GM18507 (cell line): ENCODE results near the gene RAB36.
A peak's percentile ranks its signal among the peaks of the same experiment; 100 is the strongest.
"Not testable (repeated sequence)": the region's sequence is repeated elsewhere in the genome, so short reads cannot be mapped to it uniquely, and the experiment has no call there.

Source experiments
- DNase-seq: peaks from one replicate; pipeline ENCODE4 v3.0.0; 2011; ENCODE audit warnings: low read depth; ENCODE audit not compliant: insufficient read length; ENCODE audit errors: extremely low spot score
- FAIRE-seq: peaks from 2 replicates; lab custom pipeline; 2011; peaks lifted over from hg19 to GRCh38; lab: Jason Lieb, UNC

Gene RAB36

DNA sequence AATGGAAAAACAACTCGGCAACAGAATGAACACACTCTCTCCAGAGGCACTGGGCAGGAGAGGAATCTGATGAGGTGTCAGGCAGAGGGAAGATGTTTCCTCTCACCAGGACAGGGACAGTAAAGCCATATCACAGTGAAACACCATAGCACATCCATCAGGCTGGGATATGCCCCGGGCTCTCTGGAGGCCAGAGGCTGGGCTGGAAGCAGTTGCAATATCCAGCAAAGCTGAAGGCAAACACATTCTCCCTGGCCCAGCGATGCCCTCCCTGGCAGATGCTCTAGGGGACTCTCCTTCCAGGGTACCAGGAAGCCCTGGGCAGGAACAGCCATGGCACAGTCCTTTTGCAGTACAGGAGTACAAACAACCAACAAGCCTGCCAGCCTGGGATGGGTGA lies 14.6 kb upstream of the RAB36 start:
- FAIRE-seq = no peak

GRCh38 chr22:23131931-23132330 lies 13.3 kb upstream of the RAB36 start:
- DNase-seq = no peak
- FAIRE-seq = no peak

More for the DNA sequence above, 14.6 kb upstream of the RAB36 start:
- no peak for DNase-seq

- DNase-seq (no peak), FAIRE-seq (no peak)
These were observed 12.7 kb upstream of the RAB36 start for GRCh38 chr22:23132376-23133091.

GRCh38 chr22:23133922-23134321 lies 11.4 kb upstream of the RAB36 start:
- FAIRE-seq = no peak

GRCh38 chr22:23136991-23137390 lies 8.3 kb upstream of the RAB36 start:
- FAIRE-seq, DNase-seq: not testable (repeated sequence)

More at GRCh38 chr22:23133922-23134321, 11.4 kb upstream of the RAB36 start:
- no peak for DNase-seq

- DNase-seq (no peak), FAIRE-seq (no peak)
These were observed 7.8 kb upstream of the RAB36 start for GRCh38 chr22:23137468-23137867.

DNA sequence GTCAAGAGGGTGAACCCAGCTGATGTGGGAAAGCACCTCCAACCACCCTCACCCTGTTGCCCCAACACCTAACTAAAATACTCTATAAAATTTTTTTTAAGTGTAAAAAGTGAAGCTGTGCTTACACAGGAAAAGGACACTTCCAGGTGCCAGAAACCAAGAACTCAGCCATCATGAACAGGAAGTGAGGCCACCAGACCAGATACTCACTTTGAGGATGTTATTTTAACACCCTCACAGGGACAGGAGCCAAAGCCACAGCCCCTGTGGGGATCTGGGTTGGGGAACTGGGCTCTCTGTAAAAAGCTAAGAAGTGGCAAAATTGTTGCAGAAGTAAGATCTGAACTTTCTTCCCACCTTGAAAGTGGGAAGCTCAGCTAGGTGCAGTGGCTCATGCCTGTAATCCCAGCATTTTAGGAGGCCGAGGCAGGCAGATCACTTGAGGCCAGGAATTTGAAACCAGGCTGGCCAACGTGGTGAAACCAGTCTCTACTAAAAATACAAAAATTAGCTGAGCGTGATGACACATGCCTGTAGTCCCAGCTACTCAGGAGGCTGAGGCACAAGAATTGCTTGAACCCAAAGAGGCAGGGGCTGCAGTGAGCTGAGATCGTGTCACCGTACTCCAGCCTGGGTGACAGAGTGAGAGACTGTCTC lies 7.2 kb upstream of the RAB36 start:
- FAIRE-seq (peak; percentile 91), DNase-seq (peak; percentile 45)

- DNase-seq (no peak), FAIRE-seq (no peak)
These were observed 6.5 kb upstream of the RAB36 start for GRCh38 chr22:23138584-23139435.

GRCh38 chr22:23140385-23140784 lies 4.9 kb upstream of the RAB36 start:
- DNase-seq = no peak
- FAIRE-seq = peak; percentile 68

DNA sequence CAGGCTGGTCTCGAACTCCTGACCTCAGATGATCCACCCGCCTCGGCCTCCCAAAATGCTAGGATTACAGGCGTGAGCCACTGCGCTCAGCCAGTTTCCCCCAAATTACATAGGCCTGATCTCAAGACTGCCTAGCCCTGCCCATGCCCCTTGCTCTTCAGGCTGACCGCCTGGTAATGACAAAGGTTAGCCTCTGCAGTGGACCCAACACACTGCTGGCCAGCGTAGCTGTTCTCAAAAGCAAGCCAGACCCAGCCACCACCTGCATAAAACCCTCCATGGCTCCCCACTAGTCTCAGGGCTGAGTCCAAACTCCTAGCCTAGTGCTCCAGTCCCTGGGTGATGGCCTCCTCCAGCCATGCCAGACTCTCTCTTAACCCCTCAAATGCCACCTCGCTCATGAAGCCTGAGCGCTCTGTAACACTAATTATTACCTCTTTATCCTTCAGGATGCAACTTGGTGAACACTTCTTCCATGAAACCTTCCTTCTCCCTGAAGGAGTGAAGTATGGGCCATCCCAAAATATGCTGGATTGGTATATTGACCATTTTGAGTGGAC lies 2.7 kb upstream of the RAB36 start:
- FAIRE-seq = no peak
- no peak for DNase-seq

DNA sequence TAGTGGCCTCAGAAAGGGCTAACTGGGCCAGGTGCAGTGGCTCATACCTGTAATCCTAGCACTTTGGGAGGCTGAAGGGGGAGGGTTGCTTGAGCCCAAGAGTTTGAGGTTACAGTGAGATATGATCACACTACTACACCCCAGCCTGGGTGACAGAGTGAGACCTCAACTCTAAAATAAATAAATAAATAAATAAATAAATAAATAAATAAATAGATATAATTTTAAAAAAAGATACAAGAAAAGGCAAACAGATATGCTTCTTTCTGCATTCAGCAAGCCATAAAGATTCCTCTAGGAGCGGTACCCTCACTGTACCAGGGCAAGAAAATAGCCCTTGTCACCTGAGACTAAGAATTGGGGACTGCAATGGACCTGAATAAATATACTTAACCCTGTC lies 2.2 kb upstream of the RAB36 start:
- DNase-seq (no peak), FAIRE-seq (no peak)

- FAIRE-seq (no peak), DNase-seq (no peak)
These were observed 845 bp upstream of the RAB36 start for GRCh38 chr22:23144432-23144831.

DNA sequence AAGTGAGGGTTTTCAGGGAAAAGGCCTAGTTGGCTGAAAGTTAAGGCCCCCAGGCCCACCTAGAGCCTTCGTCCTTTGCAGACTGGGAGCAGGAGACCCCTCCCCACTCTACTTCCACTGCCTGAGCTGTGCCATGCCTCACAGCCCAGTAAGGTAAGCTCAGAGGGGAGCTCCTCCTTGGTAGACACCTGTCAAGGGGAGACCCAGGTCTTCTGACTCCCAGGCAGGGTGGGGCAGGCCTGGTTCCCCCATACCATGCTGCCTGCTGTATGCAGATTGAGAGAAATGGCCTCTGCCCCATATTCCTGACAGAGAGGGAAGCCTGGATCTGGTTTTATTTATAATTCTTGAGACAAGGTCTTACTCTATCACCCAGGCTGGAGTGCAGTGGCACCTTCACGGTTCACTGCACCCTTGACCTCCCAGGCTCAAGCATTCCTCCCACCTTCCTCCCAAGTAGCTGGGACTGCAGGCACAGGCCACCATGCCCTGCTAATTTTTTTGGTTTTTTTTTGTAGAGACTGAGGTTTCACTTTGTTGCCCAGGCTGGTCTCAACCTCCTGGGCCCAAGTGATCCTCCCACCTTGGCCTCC lies 697 bp downstream of the RAB36 start:
- DNase-seq (no peak), FAIRE-seq (peak; percentile 52)

GRCh38 chr22:23146478-23147205 lies 1.4 kb downstream of the RAB36 start:
- FAIRE-seq = no peak
- DNase-seq = no peak

GRCh38 chr22:23147617-23148387 lies 2.5 kb downstream of the RAB36 start:
- FAIRE-seq (no peak), DNase-seq (no peak)

GRCh38 chr22:23149743-23150238 lies 4.5 kb downstream of the RAB36 start:
- FAIRE-seq (no peak), DNase-seq (no peak)

- DNase-seq (no peak), FAIRE-seq (no peak)
These were observed 5.5 kb downstream of the RAB36 start for GRCh38 chr22:23150762-23151161.

DNA sequence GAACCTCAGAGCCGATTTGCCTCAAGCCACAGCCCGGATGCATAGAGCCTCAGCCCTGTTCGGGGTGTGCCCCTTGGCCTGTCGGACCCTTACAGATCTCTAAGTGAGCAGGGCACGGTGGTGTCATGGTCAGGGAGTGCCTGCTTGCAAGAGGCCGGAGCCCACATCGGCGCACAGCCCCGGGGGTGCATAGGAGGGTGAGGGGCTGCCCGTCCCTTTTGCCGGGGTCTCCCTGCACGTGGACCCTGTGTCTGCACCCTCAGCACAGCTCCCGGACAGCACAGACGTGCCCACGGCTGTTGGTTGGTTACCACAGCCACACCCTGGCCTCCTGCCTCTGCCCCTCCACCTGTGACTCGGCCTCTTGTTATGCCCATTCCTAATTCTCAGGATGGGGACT lies 6.5 kb downstream of the RAB36 start:
- FAIRE-seq = no peak

More for the DNA sequence above, 6.5 kb downstream of the RAB36 start:
- no peak for DNase-seq
